ENCODE results near the gene SOX5. TPM values are rescaled to one million over a fixed set of nuclear protein-coding genes. Genes with fewer than 3 reads are reported as not detected.

SOX5 gene
- total and polyA plus RNA-seq, 9 of the 15 experiments (the other 6 are each of a cell fraction or from before 2014, with no cell fraction given) = 8.3 to 16.5 (median 11.9) TPM

DNA sequence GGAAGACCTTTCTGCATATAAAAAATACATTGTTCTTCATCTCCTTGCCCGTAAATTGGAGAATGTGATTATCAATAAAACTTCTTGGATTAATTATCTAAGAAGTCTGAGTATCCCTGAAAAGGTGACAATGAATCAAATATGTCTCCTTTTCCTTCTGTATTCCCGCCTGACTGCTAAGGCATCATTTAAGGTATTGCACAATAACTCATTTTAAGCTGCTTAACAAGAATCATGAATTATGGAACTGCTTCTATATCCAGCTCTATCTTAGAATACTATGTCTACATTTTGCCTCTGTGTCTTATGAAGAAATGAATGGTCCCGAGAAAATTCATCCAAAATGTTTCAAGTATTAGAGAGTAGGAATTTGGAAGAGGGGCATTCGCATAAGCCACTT is 294.4 kb downstream of the SOX5 start:
- intact Hi-C loops (cut with micrococcal nuclease) (no loop called here), in situ Hi-C loops (cut with MboI) (no loop called here)
- Histone ChIP-seq H4K20me1 (replicated peaks; ENCODE audit: control insufficient read depth, insufficient read depth, low read length) (no peaks in the 10 kb centered on the region), H3K36me3 (ENCODE audit: control insufficient read depth, insufficient read depth, low read length) (no peaks in the 10 kb centered on the region), H3K9me1 (ENCODE audit: control insufficient read depth, insufficient read depth, low read length) (no peaks in the 10 kb centered on the region), H3K4me1 (replicated peaks in 1 of 2; ENCODE audit: control insufficient read depth in 2 of 2, insufficient read depth in 2 of 2, low read length in 2 of 2) (no peaks in the 10 kb centered on the region), H3K9ac (ENCODE audit: insufficient read depth in 1 of 2, low read depth in 2 of 2, low read length in 2 of 2) (no peak overlapping the region), H3K9me3 (replicated peaks; ENCODE audit: control insufficient read depth, insufficient read depth, low read depth, low read length) (no peaks in the 10 kb centered on the region), H2AFZ (ENCODE audit: low read depth, low read length) (no peak overlapping the region), H3K79me2 (ENCODE audit: control insufficient read depth, insufficient read depth, low read length) (no peaks in the 10 kb centered on the region), H3K4me3 (no peak overlapping the region), H3K27ac (ENCODE audit: extremely low read depth, low read depth, low read length) (no peak overlapping the region), H3K27me3 (ENCODE audit: control insufficient read depth in 2 of 2, insufficient read depth in 2 of 2, low read length in 2 of 2) (no peaks in the 10 kb centered on the region), H3K4me2 (ENCODE audit: insufficient read depth, low read length) (no peak overlapping the region)
- FAIRE-seq (no peak), ATAC-seq (no peak), DNase-seq (ENCODE audit: extremely low read depth in 1 of 4, low spot score in 3 of 4) (no peak)
- ChIA-PET POLR2A (interaction anchor here (0.6 kb wide), 1 partner anchor 273 kb away, joined by 3 read pairs; no protein-coding TSS in a partner anchor), CTCF (ENCODE audit: low intra/inter-chr PET ratio) (no interaction called here)
- WGBS (ENCODE audit: insufficient coverage, low coverage, missing lambda C conversion rate) = 78% methylated on average over 4 of the region's 4 CpGs
- peak; percentile 89 for TF ChIP-seq CEBPB (tag; IDR thresholded peaks at IDR 0.05)
- TF ChIP-seq, protein P1, sequence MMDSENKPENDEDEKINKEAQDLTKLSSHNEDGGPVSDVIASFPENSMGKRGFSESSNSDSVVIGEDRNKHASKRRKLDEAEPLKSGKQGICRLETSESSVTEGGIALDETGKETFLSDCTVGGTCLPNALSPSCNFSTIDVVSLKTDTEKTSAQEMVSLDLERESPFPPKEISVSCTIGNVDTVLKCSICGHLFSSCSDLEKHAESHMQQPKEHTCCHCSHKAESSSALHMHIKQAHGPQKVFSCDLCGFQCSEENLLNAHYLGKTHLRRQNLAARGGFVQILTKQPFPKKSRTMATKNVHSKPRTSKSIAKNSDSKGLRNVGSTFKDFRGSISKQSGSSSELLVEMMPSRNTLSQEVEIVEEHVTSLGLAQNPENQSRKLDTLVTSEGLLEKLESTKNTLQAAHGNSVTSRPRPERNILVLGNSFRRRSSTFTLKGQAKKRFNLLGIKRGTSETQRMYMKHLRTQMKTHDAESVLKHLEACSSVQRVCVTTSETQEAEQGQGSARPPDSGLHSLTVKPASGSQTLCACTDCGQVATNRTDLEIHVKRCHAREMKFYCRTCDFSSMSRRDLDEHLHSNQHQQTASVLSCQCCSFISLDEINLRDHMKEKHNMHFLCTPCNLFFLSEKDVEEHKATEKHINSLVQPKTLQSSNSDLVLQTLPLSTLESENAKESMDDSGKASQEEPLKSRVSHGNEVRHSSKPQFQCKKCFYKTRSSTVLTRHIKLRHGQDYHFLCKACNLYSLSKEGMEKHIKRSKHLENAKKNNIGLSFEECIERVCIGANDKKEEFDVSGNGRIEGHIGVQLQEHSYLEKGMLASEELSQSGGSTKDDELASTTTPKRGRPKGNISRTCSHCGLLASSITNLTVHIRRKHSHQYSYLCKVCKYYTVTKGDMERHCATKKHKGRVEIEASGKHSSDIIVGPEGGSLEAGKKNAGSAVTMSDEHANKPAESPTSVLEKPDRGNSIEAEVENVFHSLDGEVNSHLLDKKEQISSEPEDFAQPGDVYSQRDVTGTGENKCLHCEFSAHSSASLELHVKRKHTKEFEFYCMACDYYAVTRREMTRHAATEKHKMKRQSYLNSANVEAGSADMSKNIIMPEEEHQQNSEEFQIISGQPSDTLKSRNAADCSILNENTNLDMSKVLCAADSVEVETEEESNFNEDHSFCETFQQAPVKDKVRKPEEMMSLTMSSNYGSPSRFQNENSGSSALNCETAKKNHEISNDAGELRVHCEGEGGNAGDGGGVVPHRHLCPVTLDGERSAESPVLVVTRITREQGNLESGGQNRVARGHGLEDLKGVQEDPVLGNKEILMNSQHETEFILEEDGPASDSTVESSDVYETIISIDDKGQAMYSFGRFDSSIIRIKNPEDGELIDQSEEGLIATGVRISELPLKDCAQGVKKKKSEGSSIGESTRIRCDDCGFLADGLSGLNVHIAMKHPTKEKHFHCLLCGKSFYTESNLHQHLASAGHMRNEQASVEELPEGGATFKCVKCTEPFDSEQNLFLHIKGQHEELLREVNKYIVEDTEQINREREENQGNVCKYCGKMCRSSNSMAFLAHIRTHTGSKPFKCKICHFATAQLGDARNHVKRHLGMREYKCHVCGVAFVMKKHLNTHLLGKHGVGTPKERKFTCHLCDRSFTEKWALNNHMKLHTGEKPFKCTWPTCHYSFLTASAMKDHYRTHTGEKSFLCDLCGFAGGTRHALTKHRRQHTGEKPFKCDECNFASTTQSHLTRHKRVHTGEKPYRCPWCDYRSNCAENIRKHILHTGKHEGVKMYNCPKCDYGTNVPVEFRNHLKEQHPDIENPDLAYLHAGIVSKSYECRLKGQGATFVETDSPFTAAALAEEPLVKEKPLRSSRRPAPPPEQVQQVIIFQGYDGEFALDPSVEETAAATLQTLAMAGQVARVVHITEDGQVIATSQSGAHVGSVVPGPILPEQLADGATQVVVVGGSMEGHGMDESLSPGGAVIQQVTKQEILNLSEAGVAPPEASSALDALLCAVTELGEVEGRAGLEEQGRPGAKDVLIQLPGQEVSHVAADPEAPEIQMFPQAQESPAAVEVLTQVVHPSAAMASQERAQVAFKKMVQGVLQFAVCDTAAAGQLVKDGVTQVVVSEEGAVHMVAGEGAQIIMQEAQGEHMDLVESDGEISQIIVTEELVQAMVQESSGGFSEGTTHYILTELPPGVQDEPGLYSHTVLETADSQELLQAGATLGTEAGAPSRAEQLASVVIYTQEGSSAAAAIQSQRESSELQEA (IDR thresholded peaks at IDR 0.05; ENCODE audit: low read depth) = no peak
- TF ChIP-seq CEBPG (CRISPR knock-in tag; IDR thresholded peaks at IDR 0.05) = no peak
- peak; percentile 38 to 94; a peak in 3 of 4 replicates for TF ChIP-seq CEBPG (tag; conservative IDR thresholded peaks at IDR 0.05 in 1 of 2, IDR thresholded peaks at IDR 0.05 in 1 of 2)
- BruUV-seq (replicated peaks) = no TSS peak
